NCI-H128 (cell line): Measurements from ENCODE around the gene EIF4H.
"Not testable (repeated sequence)": the region's sequence is repeated elsewhere in the genome, so short reads cannot be mapped to it uniquely, and the experiment has no call there.

Experiments used
- DNase-seq: peaks from one replicate; lab custom pipeline; 2025; ENCODE audit not compliant: unreplicated experiment; lab: John Stamatoyannopoulos, UW

The EIF4H gene

DNA sequence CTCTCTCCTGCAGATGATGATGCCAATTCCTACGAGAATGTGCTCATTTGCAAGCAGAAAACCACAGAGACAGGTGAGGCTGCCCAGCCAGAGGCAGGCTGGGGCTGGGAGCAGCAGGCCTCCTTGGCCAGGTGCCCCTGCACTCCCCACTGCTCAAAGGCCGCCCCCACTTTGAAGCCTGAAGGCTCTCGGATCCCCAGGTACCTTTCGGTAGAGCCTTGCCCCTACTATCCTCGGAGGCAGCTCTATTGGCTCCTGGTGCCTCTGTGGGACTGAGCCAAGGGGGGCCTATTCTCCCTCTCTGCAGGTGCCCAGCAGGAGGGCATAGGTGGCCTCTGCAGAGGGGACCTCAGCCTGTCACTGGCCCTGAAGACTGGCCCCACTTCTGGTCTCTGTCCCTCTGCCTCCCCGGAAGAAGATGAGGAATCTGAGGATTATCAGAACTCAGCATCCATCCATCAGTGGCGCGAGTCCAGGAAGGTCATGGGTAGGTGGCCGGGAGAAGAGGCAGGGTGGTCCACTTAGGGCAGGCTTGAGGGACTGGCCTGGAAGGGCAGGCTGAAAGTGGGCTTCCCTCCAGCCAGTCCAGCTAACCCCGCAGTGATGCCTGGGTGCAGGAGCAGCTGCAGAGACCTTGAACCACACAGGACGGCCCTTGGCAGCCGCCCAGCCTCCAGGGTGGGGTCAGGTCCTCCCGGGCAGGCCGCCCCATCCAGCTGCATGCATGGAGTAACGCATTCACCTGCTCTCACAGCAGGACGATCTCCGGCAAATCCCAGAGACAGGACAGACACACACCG is 49.8 kb downstream of the EIF4H start:
- DNase-seq: no peak

DNA sequence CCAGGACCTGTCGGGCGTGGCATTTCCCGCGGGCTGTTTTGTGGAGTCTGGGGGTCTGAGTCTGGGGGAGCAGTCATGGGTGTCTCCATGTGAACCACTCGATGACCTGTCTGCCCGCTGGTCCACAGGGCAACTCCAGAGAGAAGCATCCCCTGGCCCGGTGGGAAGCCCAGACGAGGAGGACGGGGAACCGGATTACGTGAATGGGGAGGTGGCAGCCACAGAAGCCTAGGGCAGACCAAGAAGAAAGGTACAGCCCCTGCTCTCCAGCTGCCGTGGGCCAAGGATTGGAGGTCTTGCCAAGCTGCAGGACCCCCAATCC is 50.3 kb downstream of the EIF4H start:
- no peak for DNase-seq

DNA sequence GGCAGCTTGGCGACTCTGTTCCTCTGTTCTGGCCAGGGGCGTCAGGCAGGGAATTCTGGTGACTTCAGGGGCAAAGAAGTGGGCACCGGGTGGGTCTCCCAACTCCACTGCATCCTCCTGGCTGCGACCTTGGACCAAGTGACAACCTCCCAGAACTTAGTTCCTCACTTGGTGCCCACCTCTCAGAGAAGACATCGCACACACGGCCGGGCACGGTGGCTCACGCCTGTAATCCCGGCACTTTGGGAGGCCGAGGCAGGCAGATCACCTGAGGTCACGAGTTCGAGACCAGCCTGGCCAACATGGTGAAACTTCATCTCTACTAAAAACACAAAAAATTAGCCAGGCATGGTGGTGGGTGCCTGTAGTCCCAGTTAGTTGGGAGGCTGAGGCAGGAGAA is 50.8 kb downstream of the EIF4H start:
- not testable (repeated sequence) for DNase-seq

DNA sequence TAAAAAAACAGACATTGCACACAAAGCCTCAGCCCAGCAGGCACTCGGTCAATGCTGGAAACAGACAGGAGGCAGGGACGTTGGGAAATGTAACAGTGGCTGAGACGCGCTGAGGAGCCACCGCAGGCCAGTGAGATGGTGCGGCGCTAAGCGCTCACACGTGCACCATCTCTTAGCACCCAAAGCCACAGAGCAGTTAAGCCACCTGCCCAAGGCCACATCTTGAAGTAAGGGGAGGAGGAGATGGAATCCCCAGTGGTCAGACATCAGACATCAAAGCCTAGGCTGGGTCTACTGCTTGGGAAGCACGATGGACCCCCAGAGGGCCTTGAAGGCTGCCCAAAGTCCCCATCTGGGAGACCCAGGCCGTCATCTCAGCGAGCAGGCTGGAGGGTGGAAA is 51.2 kb downstream of the EIF4H start:
- DNase-seq: no peak

DNA sequence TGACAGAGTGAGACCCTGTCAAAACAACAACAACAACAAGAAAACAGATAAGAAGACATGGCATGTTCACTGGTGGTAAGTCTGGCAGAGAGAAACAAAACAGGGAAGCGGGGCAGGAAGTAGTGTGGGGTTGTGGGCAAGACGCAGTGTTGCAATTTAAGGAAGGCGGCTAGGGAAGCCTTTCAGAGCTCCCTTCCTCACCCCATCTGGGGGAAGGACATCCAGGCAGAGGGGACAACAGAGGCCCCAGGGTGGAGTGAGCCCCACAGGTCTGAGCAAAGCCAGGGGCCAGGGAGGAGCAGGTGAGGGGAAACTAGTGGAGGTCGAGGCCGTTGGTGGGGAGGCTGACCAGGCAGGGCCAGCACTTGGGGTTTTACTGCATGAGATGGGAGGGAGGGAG is 52.5 kb downstream of the EIF4H start:
- no peak for DNase-seq

DNA sequence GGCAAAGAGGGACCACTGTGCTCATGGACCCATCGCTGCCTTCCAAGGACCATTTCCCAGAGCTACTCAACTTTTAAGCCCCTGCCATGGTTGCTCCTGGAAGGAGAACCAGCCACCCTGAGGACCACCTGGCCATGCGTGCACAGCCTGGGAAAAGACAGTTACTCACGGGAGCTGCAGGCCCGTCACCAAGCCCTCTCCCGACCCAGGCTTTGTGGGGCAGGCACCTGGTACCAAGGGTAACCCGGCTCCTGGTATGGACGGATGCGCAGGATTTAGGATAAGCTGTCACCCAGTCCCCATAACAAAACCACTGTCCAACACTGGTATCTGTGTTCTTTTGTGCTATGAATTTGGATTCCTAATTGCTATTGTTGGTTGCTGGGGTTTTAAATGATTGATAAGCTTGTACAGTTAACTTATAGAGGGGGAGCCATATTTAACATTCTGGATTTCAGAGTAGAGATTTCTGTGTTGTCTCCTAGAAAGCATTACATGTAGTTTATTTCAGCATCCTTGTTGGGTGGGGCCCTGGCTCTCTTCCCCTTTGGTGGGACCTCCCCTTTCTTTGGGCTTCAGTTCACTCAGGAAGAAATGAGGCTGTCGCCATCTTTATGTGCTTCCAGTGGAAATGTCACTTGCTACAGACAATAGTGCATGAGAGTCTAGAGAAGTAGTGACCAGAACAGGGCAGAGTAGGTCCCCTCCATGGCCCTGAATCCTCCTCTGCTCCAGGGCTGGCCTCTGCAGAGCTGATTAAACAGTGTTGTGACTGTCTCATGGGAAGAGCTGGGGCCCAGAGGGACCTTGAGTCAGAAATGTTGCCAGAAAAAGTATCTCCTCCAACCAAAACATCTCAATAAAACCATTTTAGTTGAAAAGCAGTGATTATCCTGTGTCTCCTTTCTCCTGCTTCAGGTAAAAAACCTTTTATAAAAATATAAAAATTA is 55.1 kb downstream of the EIF4H start:
- DNase-seq: no peak

DNA sequence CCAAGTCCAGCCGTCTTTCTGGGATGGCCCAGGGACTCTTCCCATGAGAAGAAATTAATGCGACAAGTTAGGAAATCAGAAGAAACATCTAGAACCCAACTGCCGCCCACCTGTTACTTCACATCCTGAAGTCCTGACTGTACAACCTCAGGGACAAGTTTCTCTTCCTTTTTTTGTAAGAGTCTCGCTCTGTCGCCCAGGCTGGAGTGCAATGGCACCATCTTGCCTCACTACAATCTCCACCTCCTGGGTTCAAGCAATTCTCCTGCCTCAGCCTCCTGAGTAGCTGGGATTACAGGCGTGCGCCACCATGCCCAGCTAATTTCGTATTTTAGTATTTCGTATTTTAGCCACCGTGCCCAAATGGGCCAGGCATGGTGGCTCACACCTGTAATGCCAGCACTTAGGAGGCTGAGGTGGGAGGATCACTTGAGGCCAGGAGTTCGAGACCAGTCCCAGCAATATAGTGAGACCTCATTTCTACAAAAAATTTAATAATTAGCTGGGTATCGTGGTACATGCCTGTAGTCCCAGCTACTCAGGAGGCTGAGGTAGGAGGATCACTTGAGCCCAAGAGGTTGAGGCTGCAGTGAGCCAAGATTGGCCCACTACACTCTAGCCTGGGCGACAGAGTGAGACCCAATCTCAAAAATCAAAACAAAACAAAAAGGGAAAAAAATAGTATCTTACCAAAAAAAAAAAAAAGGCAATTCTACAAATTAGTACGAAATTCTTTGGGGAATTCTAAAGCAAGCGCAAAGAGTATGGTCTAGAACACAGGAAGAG is 56.5 kb downstream of the EIF4H start:
- no peak for DNase-seq

DNA sequence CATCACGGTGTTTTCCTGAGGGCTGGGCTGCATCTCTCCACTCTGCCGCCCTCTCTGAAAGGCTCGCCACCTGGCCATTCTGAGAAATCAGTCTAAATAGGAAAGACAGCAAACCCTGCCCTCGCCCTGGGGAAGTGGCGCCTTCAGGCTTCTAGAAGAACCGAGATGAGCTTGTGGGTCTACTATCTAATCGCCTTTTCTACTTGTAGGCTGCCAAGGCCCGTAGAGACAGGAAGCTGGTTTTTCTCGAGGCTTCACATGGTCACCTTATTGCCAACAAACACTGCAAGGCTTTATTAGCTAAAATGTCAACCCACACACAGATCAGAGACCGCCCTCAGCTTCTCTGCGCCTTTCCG is 57.1 kb downstream of the EIF4H start:
- DNase-seq: no peak

DNA sequence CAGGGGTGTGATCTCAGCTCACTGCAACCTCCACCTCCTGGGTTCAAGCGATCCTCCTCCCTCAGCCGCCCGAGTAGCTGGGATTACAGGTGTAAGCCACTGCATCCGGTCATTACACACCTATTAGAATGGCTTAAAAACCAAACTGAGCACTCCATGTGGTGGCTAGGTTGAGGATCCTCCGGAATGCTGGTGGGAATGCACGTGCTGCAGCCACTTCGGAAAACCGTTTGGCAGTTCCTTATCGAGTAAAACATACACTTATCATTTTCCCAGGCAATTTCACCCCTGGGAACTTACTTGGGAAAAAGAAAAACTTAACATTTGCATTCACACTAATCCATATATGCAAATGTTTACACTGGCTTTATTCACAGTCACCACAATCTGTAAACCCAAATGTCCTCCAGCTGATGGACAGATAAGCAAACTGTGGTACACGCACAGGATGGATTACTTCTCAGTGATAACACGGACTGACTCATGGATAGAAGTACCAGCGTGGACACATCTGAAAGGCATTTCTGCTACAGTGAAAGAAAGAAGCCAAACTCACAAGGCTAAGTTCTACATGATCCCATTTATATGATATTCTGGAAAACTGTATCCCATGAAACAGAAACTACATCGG is 59.6 kb downstream of the EIF4H start:
- no peak for DNase-seq

DNA sequence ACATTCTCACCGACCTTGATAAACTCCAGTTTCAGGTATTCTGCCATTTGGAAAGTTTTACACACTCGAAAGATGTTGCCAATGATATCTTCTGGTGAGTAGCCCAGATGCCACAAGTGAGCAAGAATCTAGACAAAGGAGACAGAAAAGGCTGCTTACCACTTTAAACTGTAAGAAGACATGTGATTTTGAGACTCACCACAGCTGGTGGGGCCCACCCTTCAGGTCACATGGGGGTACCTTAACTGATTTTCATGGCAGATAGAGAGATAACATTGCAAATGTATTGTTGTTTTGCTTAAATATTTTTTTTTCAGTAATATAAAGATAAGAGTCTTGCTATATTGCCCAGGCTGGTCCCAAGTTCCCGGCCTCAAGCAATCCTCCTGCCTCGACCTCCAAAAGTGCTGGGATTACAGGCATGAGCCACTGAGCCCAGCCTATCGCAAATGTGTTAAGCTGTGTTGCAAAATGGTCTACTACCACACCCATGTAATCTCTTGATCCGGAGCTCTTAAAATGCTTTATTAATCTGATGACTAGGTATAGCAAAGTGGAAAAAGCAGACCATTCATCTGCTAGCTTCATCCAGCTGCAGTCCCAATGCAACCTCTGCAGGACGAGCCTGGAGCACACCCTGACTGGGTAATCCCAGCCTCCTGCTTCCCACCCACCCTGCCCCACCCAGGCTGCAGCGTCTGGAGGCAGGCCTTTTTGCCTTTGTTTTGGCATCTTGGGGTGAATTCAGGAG is 61.5 kb downstream of the EIF4H start:
- no peak for DNase-seq

DNA sequence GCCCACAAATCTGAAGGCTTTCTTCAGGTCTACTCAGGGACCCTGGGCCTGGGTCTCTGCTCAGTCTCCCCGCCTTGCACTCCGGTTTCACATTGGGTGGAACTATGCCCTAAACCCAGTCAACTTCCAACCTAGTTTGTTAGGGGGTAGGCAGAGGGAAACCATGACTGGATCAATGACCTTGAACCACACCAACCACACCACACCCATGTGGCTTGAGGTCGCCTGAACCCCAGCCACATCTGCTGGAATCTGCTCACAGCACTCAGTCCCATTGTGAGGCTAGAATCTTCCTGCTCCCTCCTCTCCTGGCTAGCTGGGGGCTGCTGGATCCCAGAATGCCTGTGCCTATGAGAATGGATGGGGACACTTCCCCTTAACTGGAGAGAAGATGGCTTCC is 62.1 kb downstream of the EIF4H start:
- DNase-seq: no peak

DNA sequence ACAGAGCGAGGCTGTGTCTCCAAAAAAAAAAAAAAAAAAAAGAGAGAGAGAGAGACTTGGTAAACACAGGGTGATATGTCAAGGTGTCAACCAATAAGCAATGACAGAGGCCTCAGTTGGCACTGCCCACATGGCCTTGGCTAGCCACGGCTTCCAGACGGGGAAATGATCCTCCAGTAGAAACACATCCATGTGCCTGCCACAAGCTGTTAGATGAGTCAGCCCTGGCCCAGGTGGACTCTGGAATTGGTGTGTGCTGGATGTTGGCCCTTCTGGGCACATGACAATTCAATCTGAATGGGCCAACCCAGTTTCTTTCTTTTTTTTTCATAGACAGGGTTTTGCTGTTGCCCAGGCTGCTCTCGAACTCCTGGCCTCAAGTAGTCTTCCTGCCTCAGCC is 66.3 kb downstream of the EIF4H start:
- no peak for DNase-seq

DNA sequence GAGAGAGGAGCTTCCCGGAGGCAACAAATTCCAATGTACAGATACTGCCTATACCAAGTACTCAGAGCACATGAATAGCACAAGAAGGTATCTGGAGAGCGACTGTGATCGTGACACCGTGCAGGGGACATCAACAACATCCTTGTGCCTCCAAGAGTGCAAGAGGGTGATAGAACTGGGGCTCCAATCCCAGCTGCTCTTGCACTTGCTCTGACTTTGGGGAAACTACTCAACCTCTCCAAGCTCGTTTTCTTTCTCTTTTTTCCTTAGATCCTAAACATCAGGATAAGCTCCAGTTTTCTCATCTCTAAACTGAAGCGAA is 67.9 kb downstream of the EIF4H start:
- DNase-seq: no peak

DNA sequence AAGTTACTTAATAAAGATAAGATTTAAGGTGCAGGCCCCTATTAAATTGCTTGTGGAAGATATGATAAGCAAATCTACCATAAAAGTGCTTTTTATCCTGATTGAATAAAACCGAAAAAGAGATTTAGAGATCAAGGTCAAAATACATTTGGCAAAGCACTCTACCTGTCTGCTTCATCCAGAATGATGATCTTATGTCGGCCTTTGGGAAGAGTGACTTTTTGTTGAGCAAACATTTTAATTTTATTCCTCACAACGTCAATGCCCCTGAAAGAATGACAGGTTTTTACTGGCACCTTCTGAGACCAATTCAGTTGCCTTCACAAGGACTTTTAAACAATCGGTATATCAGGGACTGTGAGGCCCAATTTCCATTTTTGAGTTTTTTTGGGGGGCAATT is 72.3 kb downstream of the EIF4H start:
- DNase-seq: no peak
